OCI-LY7 (cell line): ENCODE results near the gene RMDN3. TPM values are rescaled to one million over a fixed set of nuclear protein-coding genes. Genes with fewer than 3 reads are reported as not detected.
A peak's percentile ranks its signal among the peaks of the same experiment; 100 is the strongest.

Experiments used
- BruUV-seq: library from RNA; stranded (reverse); fragments of 400-500 nt; replicated peaks from 2 replicates; lab custom pipeline; 2021; lab: Mats Ljungman, UMichigan
- CTCF ChIA-PET: fragments of 300-600 bp; sonication (Branson Sonifier 250); formaldehyde crosslinking; loops from one replicate; lab custom pipeline; 2022; ENCODE audit warnings: antibody characterized with exemption; ENCODE audit not compliant: unreplicated experiment; lab: Charles Lee
- POLR2A ChIA-PET: fragments of 300-600 bp; sonication (Branson Sonifier 250); formaldehyde crosslinking; loops from one replicate; lab custom pipeline; 2022; ENCODE audit warnings: antibody characterized with exemption; lab: Charles Lee
- DNase-seq: peaks from one replicate; pipeline ENCODE4 v3.0.0-alpha.2; 2015; ENCODE audit warnings: low spot score
- H2AFZ ChIP-seq: fragments of 200-600 bp; sonication (generic), shearing (Covaris generic); 2 replicates; pipeline ENCODE4 v1.6.1; 2014; ENCODE audit warnings: mild to moderate bottlenecking, antibody characterized with exemption, low read length, moderate library complexity
- H3K27ac ChIP-seq: fragments of 200-600 bp; sonication (generic); 2 replicates; pipeline ENCODE4 v1.5.1; 2014; ENCODE audit warnings: mixed run types, low read depth, mild to moderate bottlenecking, moderate library complexity, low read length, inconsistent platforms; ENCODE audit not compliant: poor library complexity, severe bottlenecking
- H3K36me3 ChIP-seq: fragments of 200-600 bp; sonication (generic); 2 replicates; pipeline ENCODE4 v1.6.1; 2014; ENCODE audit warnings: mild to moderate bottlenecking, antibody characterized with exemption, low read length, moderate library complexity, mixed read lengths; ENCODE audit not compliant: insufficient read depth
- H3K4me1 ChIP-seq: fragments of 200-600 bp; sonication (generic); 2 replicates; pipeline ENCODE4 v1.5.1; 2014; ENCODE audit warnings: mild to moderate bottlenecking, low read length; ENCODE audit not compliant: insufficient read depth, poor library complexity, severe bottlenecking
- H3K4me2 ChIP-seq: fragments of 200-600 bp; sonication (generic); 2 replicates; pipeline ENCODE4 v1.6.1; 2014; ENCODE audit warnings: mild to moderate bottlenecking, low read length
- H3K4me3 ChIP-seq: fragments of 200-600 bp; sonication (generic); 2 replicates; pipeline ENCODE4 v1.5.1; 2014; ENCODE audit warnings: mild to moderate bottlenecking, low read depth, low read length; ENCODE audit not compliant: poor library complexity, severe bottlenecking
- H3K79me2 ChIP-seq: fragments of 200-600 bp; sonication (generic); 2 replicates; pipeline ENCODE4 v1.6.1; 2016; ENCODE audit warnings: low read depth, mild to moderate bottlenecking, low read length, moderate library complexity, mixed read lengths; ENCODE audit not compliant: insufficient read depth
- H3K9me2 ChIP-seq: fragments of 200-600 bp; sonication (generic); 2 replicates; pipeline ENCODE4 v1.6.1; 2016; ENCODE audit warnings: mild to moderate bottlenecking, low read length, mixed read lengths; ENCODE audit not compliant: insufficient read depth
- H3K9me3 ChIP-seq: fragments of 200-600 bp; sonication (generic); 2 replicates; pipeline ENCODE4 v1.6.1; 2014; ENCODE audit warnings: mild to moderate bottlenecking, mixed run types, low read length, mixed read lengths
- H4K20me1 ChIP-seq: fragments of 200-600 bp; sonication (generic); 2 replicates; pipeline ENCODE4 v1.6.1; 2014; ENCODE audit warnings: mild to moderate bottlenecking, antibody characterized with exemption, low read length, moderate library complexity, mixed read lengths; ENCODE audit not compliant: insufficient read depth
- CTCF ChIP-seq: fragments of 200-600 bp; sonication (generic); conservative IDR thresholded peaks from 2 replicates; pipeline ENCODE4 v1.5.1; 2014; ENCODE audit warnings: mild to moderate bottlenecking, antibody characterized with exemption, low read length, moderate library complexity, mixed read lengths
- EZH2phosphoT487 ChIP-seq: fragments of 200-600 bp; sonication (generic); IDR thresholded peaks from 2 replicates; pipeline ENCODE4 v1.6.1; 2018; ENCODE audit warnings: low read depth, borderline replicate concordance, mild to moderate bottlenecking, mixed run types, antibody characterized with exemption, low read length, moderate library complexity, mixed read lengths
- intact Hi-C: fragments of 100-400 bp; cut with micrococcal nuclease; formaldehyde crosslinking; loops from one replicate; pipeline ENCODE4 v1.10.0; 2022; ENCODE audit not compliant: unreplicated experiment
- total RNA-seq, 2 experiments: library from RNA; depleted of rRNA in 1 of 2; stranded (reverse); fragments of >200 nt in 1 of 2; shearing (Covaris generic) in 1 of 2; gene quantifications; 2 replicates each; pipeline ENCODE4 v1.2.3, GENCODE V29; 2014 to 2022

RMDN3 gene
- total RNA-seq, 2 experiments from 2014 or later: 10.7 to 23.7 TPM

DNA sequence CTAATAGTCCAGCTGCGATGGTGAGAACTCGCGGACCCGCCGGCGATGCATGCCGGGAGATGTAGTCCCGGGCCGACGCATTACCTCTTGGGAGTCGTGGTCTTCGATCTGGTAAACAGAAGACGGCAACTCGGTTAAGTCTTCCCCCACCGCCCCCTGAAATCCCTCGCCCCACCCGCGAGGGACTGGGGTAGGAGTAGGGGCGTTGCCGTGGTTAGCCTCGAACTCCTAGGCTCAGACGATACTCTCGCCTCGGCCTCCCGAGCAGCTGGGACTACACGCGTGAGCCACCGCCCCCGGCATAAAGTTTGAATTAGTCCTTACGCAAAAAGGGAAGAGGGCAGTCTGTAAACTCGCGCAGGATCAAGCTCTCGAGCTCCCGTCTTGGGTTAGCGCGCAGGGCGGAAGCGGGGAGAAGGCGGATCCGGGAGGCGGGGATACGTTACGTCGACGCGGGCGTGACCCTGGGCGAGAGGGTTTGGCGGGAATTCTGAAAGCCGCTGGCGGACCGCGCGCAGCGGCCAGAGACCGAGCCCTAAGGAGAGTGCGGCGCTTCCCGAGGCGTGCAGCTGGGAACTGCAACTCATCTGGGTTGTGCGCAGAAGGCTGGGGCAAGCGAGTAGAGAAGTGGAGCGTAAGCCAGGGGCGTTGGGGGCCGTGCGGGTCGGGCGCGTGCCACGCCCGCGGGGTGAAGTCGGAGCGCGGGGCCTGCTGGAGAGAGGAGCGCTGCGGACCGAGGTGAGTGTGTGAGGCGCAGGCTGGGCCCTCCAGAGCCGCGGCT, 60.2 kb downstream of the RMDN3 start, which contains the start of gene RAD51:
Gene RAD51, plus strand, starts transcription at position 487 of the 781 bp plus-strand sequence. CDS start 3,585 bp downstream, outside the sequence.
- BruUV-seq: no TSS peak
- peak within 1 kb of the TSS; percentile 89 for H3K27ac ChIP-seq
- peaks cover 36% of the 10 kb centered on the region for H3K79me2 ChIP-seq
- DNase-seq: peak; percentile 96
- TF ChIP-seq EZH2phosphoT487 (no peak), CTCF (no peak)
- no peaks in the 10 kb centered on the region for H3K9me3 ChIP-seq
- peak within 1 kb of the TSS; percentile 88 for H3K4me2 ChIP-seq
- peaks cover 8% of the 10 kb centered on the region for H4K20me1 ChIP-seq
- no peaks in the 10 kb centered on the region for H3K9me2 ChIP-seq
- peaks cover 43% of the 10 kb centered on the region for H3K36me3 ChIP-seq
- ChIA-PET CTCF (interaction anchor here (0.6 to 0.9 kb wide), 2 partner anchors 71 to 126 kb away, joined by 3 to 6 read pairs; partner anchors contain the start of gene RPUSD2), POLR2A (interaction anchor here (0.6 to 2.5 kb wide), 16 partner anchors 9 to 137 kb away, joined by 3 to 14 read pairs (median 3); partner anchors contain the start of genes CCDC32, KNL1 and ZFYVE19)
- peak within 1 kb of the TSS; percentile 71 for H2AFZ ChIP-seq
- intact Hi-C loops: loop anchor here (2.0 to 5.0 kb wide), 2 partner anchors 74 to 197 kb away; partner anchors contain the start of genes C15orf62 and VPS18
- H3K4me1 ChIP-seq: peaks cover 26% of the 10 kb centered on the region
- H3K4me3 ChIP-seq: peak within 1 kb of the TSS; percentile 94

GRCh38 chr15:40693904-40694687, 61.0 kb downstream of the RMDN3 start:
- Histone ChIP-seq H3K4me2 (peak overlapping the region; percentile 88), H3K36me3 (peaks cover 35% of the 10 kb centered on the region), H3K9me3 (no peaks in the 10 kb centered on the region), H3K27ac (peak overlapping the region; percentile 89), H3K4me3 (peak overlapping the region; percentile 94), H3K79me2 (peaks cover 35% of the 10 kb centered on the region), H2AFZ (peak overlapping the region; percentile 71; the same call in 1 of the 2 replicates), H3K4me1 (peaks cover 26% of the 10 kb centered on the region), H4K20me1 (peaks cover 8% of the 10 kb centered on the region), H3K9me2 (no peaks in the 10 kb centered on the region)
- intact Hi-C loops: loop anchor here (2.0 kb wide), 1 partner anchor 75 kb away; the partner anchor contains the start of gene C15orf62
- peak; percentile 59 for DNase-seq
- POLR2A ChIA-PET: interaction anchor here (0.6 to 2.5 kb wide), 14 partner anchors 9 to 137 kb away, joined by 3 to 14 read pairs (median 3); partner anchors contain the start of genes CCDC32, KNL1 and ZFYVE19
- TSS peak; percentile 69 for BruUV-seq
- TF ChIP-seq EZH2phosphoT487 (no peak), CTCF (0 out of 2 replicates have a peak, but pooled peaks have one; percentile 12)
- CTCF ChIA-PET: interaction anchor here (0.6 to 0.9 kb wide), 2 partner anchors 71 to 125 kb away, joined by 3 to 6 read pairs; partner anchors contain the start of gene RPUSD2
